Glutamatergic neuron (in vitro differentiated cells): ENCODE results near the gene CCDC136. TPM values are rescaled to one million over a fixed set of nuclear protein-coding genes. Genes with fewer than 3 reads are reported as not detected.

ENCODE experiments used
- DNase-seq: peaks from one replicate; pipeline ENCODE4 v3.0.0; 2022
- H3K27ac Mint-ChIP-seq: one replicate; pipeline ENCODE4 v1.8.0; 2020; ENCODE audit warnings: mild to moderate bottlenecking, mixed read lengths, inconsistent platforms; ENCODE audit not compliant: unreplicated experiment
- H3K27me3 Mint-ChIP-seq: one replicate; pipeline ENCODE4 v1.8.0; 2020; ENCODE audit warnings: mild to moderate bottlenecking, moderate library complexity, mixed read lengths, inconsistent platforms; ENCODE audit not compliant: unreplicated experiment
- H3K36me3 Mint-ChIP-seq: one replicate; pipeline ENCODE4 v1.8.0; 2020; ENCODE audit warnings: mild to moderate bottlenecking, mixed read lengths, inconsistent platforms; ENCODE audit not compliant: unreplicated experiment
- H3K4me1 Mint-ChIP-seq: one replicate; pipeline ENCODE4 v1.8.0; 2020; ENCODE audit warnings: mild to moderate bottlenecking, low read depth, mixed read lengths, inconsistent platforms; ENCODE audit not compliant: unreplicated experiment
- H3K4me3 Mint-ChIP-seq: one replicate; pipeline ENCODE4 v1.8.0; 2020; ENCODE audit warnings: mild to moderate bottlenecking, mixed read lengths, inconsistent platforms; ENCODE audit not compliant: unreplicated experiment
- H3K9me3 Mint-ChIP-seq: one replicate; pipeline ENCODE4 v1.8.0; 2020; ENCODE audit warnings: mild to moderate bottlenecking, moderate library complexity, mixed read lengths, inconsistent platforms; ENCODE audit not compliant: unreplicated experiment
- CTCF ChIP-seq: fragments of 200-600 bp; sonication (generic); IDR thresholded peaks from one replicate; pipeline ENCODE4 v1.5.0; 2021; ENCODE audit not compliant: partially characterized antibody, unreplicated experiment
- total RNA-seq: library from RNA; stranded (reverse); fragmentation: NEBNext Ultra II Directional; extraction: Animal tissue kit (Norgen Biotek cat#: 25700); gene quantifications from one replicate; pipeline ENCODE4 v1.2.1, GENCODE V29; 2021; ENCODE audit not compliant: unreplicated experiment

Gene CCDC136
- total RNA-seq, 1 donor from 2014 or later: 202 TPM

GRCh38 chr7:128770233-128770632 is 21.5 kb upstream of the CCDC136 start:
- DNase-seq: no peak
- Mint-ChIP-seq H3K36me3 (peaks cover 13% of the 10 kb centered on the region), H3K27me3 (peaks cover 3% of the 10 kb centered on the region), H3K4me1 (no peaks in the 10 kb centered on the region), H3K27ac (no peak overlapping the region), H3K9me3 (peaks cover 7% of the 10 kb centered on the region), H3K4me3 (no peak overlapping the region)
- no peak for TF ChIP-seq CTCF

- Mint-ChIP-seq H3K27me3 (peaks cover 3% of the 10 kb centered on the region), H3K27ac (peak overlapping the region; percentile 23), H3K36me3 (peaks cover 18% of the 10 kb centered on the region)
Measured at GRCh38 chr7:128773604-128774003, 18.2 kb upstream of the CCDC136 start.

GRCh38 chr7:128774029-128774689 is 17.6 kb upstream of the CCDC136 start:
- TF ChIP-seq CTCF: no peak
- Mint-ChIP-seq H3K36me3 (peaks cover 18% of the 10 kb centered on the region), H3K4me3 (no peak overlapping the region), H3K4me1 (no peaks in the 10 kb centered on the region), H3K27me3 (peaks cover 3% of the 10 kb centered on the region), H3K9me3 (peaks cover 13% of the 10 kb centered on the region), H3K27ac (no peak overlapping the region)
- no peak for DNase-seq

More at GRCh38 chr7:128773604-128774003, 18.2 kb upstream of the CCDC136 start:
- Mint-ChIP-seq H3K4me3 (no peak overlapping the region), H3K9me3 (peaks cover 13% of the 10 kb centered on the region), H3K4me1 (no peaks in the 10 kb centered on the region)
- DNase-seq: no peak
- TF ChIP-seq CTCF: no peak

GRCh38 chr7:128774921-128775320 is 16.8 kb upstream of the CCDC136 start:
- H3K4me1 Mint-ChIP-seq: no peaks in the 10 kb centered on the region
- peaks cover 3% of the 10 kb centered on the region for H3K27me3 Mint-ChIP-seq
- H3K27ac Mint-ChIP-seq: no peak overlapping the region
- TF ChIP-seq CTCF: no peak
- DNase-seq: no peak
- peaks cover 18% of the 10 kb centered on the region for H3K36me3 Mint-ChIP-seq
- H3K9me3 Mint-ChIP-seq: peaks cover 13% of the 10 kb centered on the region
- no peak overlapping the region for H3K4me3 Mint-ChIP-seq

- no peak for TF ChIP-seq CTCF
- Mint-ChIP-seq H3K9me3 (peaks cover 13% of the 10 kb centered on the region), H3K4me3 (no peak within 1 kb of the TSS), H3K27ac (no peak within 1 kb of the TSS), H3K4me1 (no peaks in the 10 kb centered on the region), H3K27me3 (peaks cover 3% of the 10 kb centered on the region), H3K36me3 (peaks cover 18% of the 10 kb centered on the region)
- no peak for DNase-seq
Measured at GRCh38 chr7:128775744-128776474, 15.9 kb upstream of the CCDC136 start, which contains the start of gene OPN1SW. TSS of gene OPN1SW (minus strand) at chr7:128775794. CDS start at chr7:128775781, 13 bp downstream.
